NCI-H446 treated with DMSO at 0.1 percent for 48 hours (cell line): ENCODE data around the gene GRID1.
"Not testable (repeated sequence)": the region's sequence is repeated elsewhere in the genome, so short reads cannot be mapped to it uniquely, and the experiment has no call there.

Source experiments
- DNase-seq: peaks from one replicate; lab custom pipeline; 2025; lab: John Stamatoyannopoulos, UW

Gene GRID1

GRCh38 chr10:86082556-86082955 is 284.0 kb downstream of the GRID1 start:
- DNase-seq, result no peak

- no peak for DNase-seq
Observed at GRCh38 chr10:86079088-86079487, 287.5 kb downstream of the GRID1 start.

- no peak for DNase-seq
Observed at GRCh38 chr10:86078639-86079035, 288.0 kb downstream of the GRID1 start.

GRCh38 chr10:86077871-86078638 is 288.5 kb downstream of the GRID1 start:
- no peak for DNase-seq

GRCh38 chr10:86077271-86077670 is 289.3 kb downstream of the GRID1 start:
- DNase-seq, result no peak

GRCh38 chr10:86076497-86076896 is 290.1 kb downstream of the GRID1 start:
- not testable (repeated sequence) for DNase-seq

GRCh38 chr10:86075512-86075911 is 291.1 kb downstream of the GRID1 start:
- no peak for DNase-seq

GRCh38 chr10:86074294-86074693 is 292.3 kb downstream of the GRID1 start:
- DNase-seq, result no peak

GRCh38 chr10:86073199-86073977 is 293.2 kb downstream of the GRID1 start:
- no peak for DNase-seq

GRCh38 chr10:86072413-86072812 is 294.2 kb downstream of the GRID1 start:
- no peak for DNase-seq

GRCh38 chr10:86071758-86072157 is 294.8 kb downstream of the GRID1 start:
- DNase-seq, result no peak

- no peak for DNase-seq
Observed at GRCh38 chr10:86071145-86071544, 295.4 kb downstream of the GRID1 start.

GRCh38 chr10:86070278-86070677 is 296.3 kb downstream of the GRID1 start:
- no peak for DNase-seq

- no peak for DNase-seq
Observed at GRCh38 chr10:86068231-86069054, 298.2 kb downstream of the GRID1 start.

- DNase-seq, result no peak
Observed at GRCh38 chr10:86067436-86068050, 299.1 kb downstream of the GRID1 start.

GRCh38 chr10:86066696-86067095 is 299.9 kb downstream of the GRID1 start:
- DNase-seq, result no peak

GRCh38 chr10:86065711-86066251 is 300.8 kb downstream of the GRID1 start:
- DNase-seq, result no peak

- no peak for DNase-seq
Observed at GRCh38 chr10:86064931-86065662, 301.5 kb downstream of the GRID1 start.

GRCh38 chr10:86064219-86064618 is 302.4 kb downstream of the GRID1 start:
- no peak for DNase-seq

- DNase-seq, result no peak
Observed at GRCh38 chr10:86063341-86063740, 303.3 kb downstream of the GRID1 start.

- DNase-seq, result no peak
Observed at GRCh38 chr10:86062647-86063145, 303.9 kb downstream of the GRID1 start.
